Stimulated activated memory B cell treated with anti-CD40 and anti-IgM and Interleukin-4, amounts not matched to agents 10 μg/mL and 1 μg/mL and 100 μg/mL, for 72 hours (primary cell): ENCODE results near the gene C15orf39.

Experiments used
- ATAC-seq: fragments of 150-1000 bp; cut with Tn5 transposase; 2 replicates; pipeline ENCODE4 v1.10.0; 2021
- H3K27ac Mint-ChIP-seq: one replicate; pipeline ENCODE4 v1.8.0; 2022; ENCODE audit warnings: mild to moderate bottlenecking, mixed read lengths
- H3K27me3 Mint-ChIP-seq: one replicate; pipeline ENCODE4 v1.8.0; 2022; ENCODE audit warnings: mixed read lengths
- H3K36me3 Mint-ChIP-seq: one replicate; pipeline ENCODE4 v1.8.0; 2022; ENCODE audit warnings: mixed read lengths
- H3K4me1 Mint-ChIP-seq: one replicate; pipeline ENCODE4 v1.8.0; 2022; ENCODE audit warnings: mixed read lengths
- H3K4me3 Mint-ChIP-seq: one replicate; pipeline ENCODE4 v1.8.0; 2022; ENCODE audit warnings: mild to moderate bottlenecking, moderate library complexity, mixed read lengths
- H3K9me3 Mint-ChIP-seq: one replicate; pipeline ENCODE4 v1.8.0; 2022; ENCODE audit warnings: mixed read lengths

Gene C15orf39

DNA sequence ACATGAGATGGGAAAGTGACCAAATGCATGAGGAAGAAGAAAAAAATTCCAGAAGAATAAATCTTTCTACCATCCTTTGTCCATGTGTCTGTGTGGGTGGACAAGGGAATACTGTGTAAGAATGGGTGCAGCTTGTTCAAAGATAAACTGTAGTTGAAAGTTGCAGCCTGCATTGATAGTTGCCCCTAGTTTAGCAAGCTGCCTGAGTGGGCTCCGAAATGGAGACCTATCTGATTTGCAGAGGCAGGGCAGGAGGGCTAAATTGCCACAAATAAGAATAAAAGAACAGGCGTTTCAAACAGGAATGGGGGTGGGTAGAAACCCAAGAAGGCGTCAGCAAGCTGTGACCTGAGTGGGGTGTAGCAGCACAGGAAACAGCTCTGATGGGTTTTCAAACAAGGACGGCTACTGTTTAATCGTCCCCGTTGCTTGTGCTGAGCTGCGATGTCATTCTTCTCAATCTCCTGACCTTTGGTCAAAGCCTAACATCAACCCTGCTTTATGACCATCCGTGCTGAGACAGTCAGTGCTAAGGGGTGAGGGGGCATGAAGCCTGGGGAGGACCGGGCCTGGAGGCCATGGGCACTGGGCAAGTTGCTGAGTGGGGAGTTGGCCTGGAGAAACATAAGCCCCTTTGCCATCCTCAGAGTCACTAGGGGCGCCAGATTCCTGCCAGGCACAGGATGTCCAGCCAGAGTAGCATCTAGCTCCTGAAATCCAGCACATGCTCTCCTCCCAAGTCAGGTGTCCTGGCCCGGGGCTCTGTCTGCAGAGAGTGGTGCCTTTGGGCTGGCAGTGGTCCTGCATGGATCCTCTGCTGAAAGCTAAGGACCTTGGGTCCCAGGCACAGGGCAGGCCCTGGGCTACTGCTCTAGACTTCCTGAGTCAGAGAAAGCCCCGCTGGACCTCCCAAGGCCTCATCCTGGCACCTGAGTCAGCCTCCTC lies 19.2 kb upstream of the C15orf39 start:
- H3K27me3 Mint-ChIP-seq = peaks cover 67% of the 10 kb centered on the region
- H3K36me3 Mint-ChIP-seq = no peaks in the 10 kb centered on the region
- H3K4me1 Mint-ChIP-seq = peaks cover 21% of the 10 kb centered on the region
- H3K4me3 Mint-ChIP-seq = no peak overlapping the region
- H3K9me3 Mint-ChIP-seq = no peaks in the 10 kb centered on the region
- ATAC-seq = no peak
- H3K27ac Mint-ChIP-seq = no peak overlapping the region

DNA sequence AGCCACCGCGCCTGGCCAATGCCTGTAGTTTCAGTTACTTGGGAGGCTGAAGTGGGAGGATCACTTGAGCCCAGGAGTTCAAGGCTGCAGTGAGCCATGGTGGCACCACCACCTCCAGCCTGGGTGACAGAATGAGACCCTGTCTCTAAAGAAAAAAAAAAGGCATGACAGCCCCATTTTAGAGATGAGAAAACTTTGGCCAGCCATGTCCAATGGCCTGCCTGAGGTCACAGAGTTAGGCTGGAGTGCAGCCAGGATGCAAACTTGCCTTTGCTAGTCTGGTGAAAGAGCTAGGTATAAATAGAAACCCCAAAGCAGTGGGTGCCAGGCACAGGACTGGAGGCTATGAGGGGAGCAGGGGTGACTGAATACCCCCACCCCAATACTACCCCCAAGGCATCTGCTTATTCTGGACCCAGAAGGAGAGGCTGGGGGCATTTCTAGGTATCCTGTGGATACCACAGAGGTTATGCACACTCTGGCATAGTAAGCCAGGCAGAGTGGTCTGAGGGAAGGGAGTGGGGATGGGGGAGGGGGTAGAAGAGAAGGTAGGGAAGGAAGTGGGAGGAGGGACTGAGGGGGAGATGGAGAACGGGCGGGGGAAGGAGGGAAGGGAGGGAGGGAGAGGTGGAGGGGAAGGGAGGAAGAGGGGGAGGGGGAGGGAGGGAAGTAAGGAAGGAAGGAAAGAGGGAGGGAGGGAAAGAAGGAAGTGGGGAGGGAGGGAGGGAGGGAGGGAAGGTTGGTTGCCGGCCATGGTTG lies 16.2 kb upstream of the C15orf39 start:
- Mint-ChIP-seq H3K9me3 (no peaks in the 10 kb centered on the region), H3K36me3 (no peaks in the 10 kb centered on the region), H3K4me1 (peaks cover 8% of the 10 kb centered on the region), H3K27me3 (peaks cover 42% of the 10 kb centered on the region), H3K27ac (no peak overlapping the region), H3K4me3 (no peak overlapping the region)
- ATAC-seq = no peak

- no peak overlapping the region for H3K4me3 Mint-ChIP-seq
- H3K9me3 Mint-ChIP-seq = peaks cover 2% of the 10 kb centered on the region
- H3K36me3 Mint-ChIP-seq = no peaks in the 10 kb centered on the region
- peaks cover 36% of the 10 kb centered on the region for H3K27me3 Mint-ChIP-seq
- peaks cover 8% of the 10 kb centered on the region for H3K4me1 Mint-ChIP-seq
- ATAC-seq = no peak
- no peak overlapping the region for H3K27ac Mint-ChIP-seq
These were observed 15.6 kb upstream of the C15orf39 start for GRCh38 chr15:75186044-75186443.

DNA sequence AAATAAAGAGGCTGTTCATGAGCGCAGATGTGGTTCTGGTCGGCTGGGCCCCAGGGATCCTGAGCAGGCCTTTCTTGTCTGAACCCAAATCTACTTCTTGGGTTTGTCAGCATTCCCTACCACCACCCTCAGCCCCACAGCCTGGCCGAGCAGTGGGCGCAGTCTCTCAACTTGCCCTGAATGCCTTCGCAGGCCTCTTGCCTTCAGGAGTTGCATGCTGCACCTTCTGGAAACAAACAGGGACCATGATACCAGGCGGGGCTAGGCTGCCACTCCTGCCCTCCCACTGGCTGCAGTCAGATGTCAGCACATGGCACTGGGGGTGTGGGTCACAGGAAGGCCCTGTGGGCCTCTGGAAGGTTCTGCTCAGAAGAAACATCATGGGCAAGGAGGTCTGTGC lies 13.2 kb upstream of the C15orf39 start:
- Mint-ChIP-seq H3K36me3 (no peaks in the 10 kb centered on the region), H3K4me1 (peaks cover 8% of the 10 kb centered on the region), H3K27ac (no peak overlapping the region), H3K9me3 (peaks cover 2% of the 10 kb centered on the region), H3K4me3 (no peak overlapping the region), H3K27me3 (peaks cover 23% of the 10 kb centered on the region)
- ATAC-seq = no peak

- no peaks in the 10 kb centered on the region for H3K36me3 Mint-ChIP-seq
- H3K4me1 Mint-ChIP-seq = no peaks in the 10 kb centered on the region
- H3K9me3 Mint-ChIP-seq = peaks cover 2% of the 10 kb centered on the region
- H3K27me3 Mint-ChIP-seq = peaks cover 12% of the 10 kb centered on the region
- H3K27ac Mint-ChIP-seq = no peak overlapping the region
- ATAC-seq = no peak
- H3K4me3 Mint-ChIP-seq = no peak overlapping the region
These were observed 10.4 kb upstream of the C15orf39 start for GRCh38 chr15:75191235-75191634.

GRCh38 chr15:75192307-75192706 lies 9.4 kb upstream of the C15orf39 start:
- no peak overlapping the region for H3K4me3 Mint-ChIP-seq
- no peak overlapping the region for H3K27ac Mint-ChIP-seq
- H3K9me3 Mint-ChIP-seq = peaks cover 2% of the 10 kb centered on the region
- no peaks in the 10 kb centered on the region for H3K36me3 Mint-ChIP-seq
- no peaks in the 10 kb centered on the region for H3K4me1 Mint-ChIP-seq
- ATAC-seq = no peak
- peaks cover 12% of the 10 kb centered on the region for H3K27me3 Mint-ChIP-seq

GRCh38 chr15:75193272-75193671 lies 8.4 kb upstream of the C15orf39 start:
- Mint-ChIP-seq H3K36me3 (no peaks in the 10 kb centered on the region), H3K27ac (no peak overlapping the region), H3K9me3 (peaks cover 2% of the 10 kb centered on the region), H3K27me3 (peaks cover 12% of the 10 kb centered on the region), H3K4me3 (no peak overlapping the region), H3K4me1 (peaks cover 7% of the 10 kb centered on the region)
- no peak for ATAC-seq

DNA sequence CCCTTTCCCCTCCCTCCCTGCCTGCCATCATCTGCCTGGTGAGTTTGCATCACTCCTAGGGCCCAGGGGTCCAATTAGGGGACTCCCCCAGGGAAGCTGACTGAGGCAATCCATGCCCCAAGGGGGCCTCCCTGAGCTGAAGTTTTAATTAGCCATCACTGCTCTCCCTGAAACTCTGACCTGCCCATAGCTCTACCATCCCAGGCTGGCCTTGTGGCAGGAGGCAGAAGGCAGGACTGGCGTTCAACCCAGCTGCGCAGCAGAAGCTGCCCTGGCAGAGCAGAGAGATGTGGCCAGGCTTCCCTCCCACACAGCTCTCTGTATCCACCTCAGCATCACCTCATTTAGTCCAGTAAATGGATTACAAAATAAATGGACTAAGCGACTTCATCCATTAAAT lies 7.7 kb upstream of the C15orf39 start:
- Mint-ChIP-seq H3K4me3 (no peak overlapping the region), H3K9me3 (peaks cover 2% of the 10 kb centered on the region), H3K27ac (peak overlapping the region; percentile 30)

DNA sequence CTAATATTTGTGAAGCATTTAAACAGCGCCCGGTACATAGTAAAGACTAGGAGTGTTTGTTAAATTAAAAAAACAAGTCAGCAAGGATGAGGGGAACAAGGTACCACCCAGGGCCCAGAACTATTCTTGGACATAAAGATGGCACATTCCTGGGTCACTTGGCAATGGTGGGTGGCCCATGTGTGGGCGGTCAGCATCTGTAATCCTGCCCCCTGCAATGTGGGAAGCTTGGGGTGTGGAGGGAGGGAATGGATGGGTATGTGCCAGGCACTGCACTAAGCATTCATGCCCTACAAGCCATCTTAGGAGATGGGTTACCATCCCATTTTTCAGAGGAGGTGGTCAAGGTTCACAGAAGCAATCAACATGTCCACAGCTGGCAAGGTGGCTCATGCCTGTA lies 7.3 kb upstream of the C15orf39 start:
- H3K4me3 Mint-ChIP-seq = no peak overlapping the region
- peak overlapping the region; percentile 30 for H3K27ac Mint-ChIP-seq
- peaks cover 2% of the 10 kb centered on the region for H3K9me3 Mint-ChIP-seq
- ATAC-seq = no peak
- H3K36me3 Mint-ChIP-seq = no peaks in the 10 kb centered on the region
- H3K4me1 Mint-ChIP-seq = peaks cover 10% of the 10 kb centered on the region
- peaks cover 12% of the 10 kb centered on the region for H3K27me3 Mint-ChIP-seq

More for the DNA sequence above, 7.7 kb upstream of the C15orf39 start:
- ATAC-seq = no peak
- Mint-ChIP-seq H3K36me3 (no peaks in the 10 kb centered on the region), H3K27me3 (peaks cover 12% of the 10 kb centered on the region), H3K4me1 (peaks cover 10% of the 10 kb centered on the region)

GRCh38 chr15:75195122-75195765 lies 6.4 kb upstream of the C15orf39 start:
- no peaks in the 10 kb centered on the region for H3K36me3 Mint-ChIP-seq
- peaks cover 2% of the 10 kb centered on the region for H3K9me3 Mint-ChIP-seq
- H3K27me3 Mint-ChIP-seq = peaks cover 12% of the 10 kb centered on the region
- H3K4me3 Mint-ChIP-seq = no peak overlapping the region
- ATAC-seq = no peak
- H3K27ac Mint-ChIP-seq = no peak overlapping the region
- H3K4me1 Mint-ChIP-seq = peaks cover 10% of the 10 kb centered on the region

DNA sequence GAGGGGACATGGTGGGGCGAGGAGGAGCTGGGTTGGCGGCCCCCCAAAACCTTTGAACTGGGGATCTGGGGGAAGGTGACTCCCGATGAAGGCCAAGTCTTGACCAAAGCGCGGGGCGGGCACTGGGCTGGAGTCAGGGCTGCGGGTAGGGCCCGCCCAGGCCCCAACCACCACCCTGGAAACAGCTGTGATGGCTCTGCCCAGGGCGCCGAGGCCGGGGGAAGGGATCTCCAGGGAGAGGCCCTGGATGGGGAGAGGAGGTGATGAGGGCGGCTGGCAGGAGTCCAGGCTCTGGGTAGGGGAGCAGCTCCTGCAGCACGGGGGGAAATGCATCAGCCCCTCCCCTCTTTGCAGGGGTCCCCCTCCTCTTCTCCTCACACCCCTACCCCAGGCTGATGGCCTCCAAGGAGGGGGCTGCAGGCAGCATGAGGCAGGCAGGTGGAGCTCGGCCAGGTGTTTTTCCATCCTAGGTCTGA lies 5.9 kb upstream of the C15orf39 start:
- Mint-ChIP-seq H3K9me3 (peaks cover under 1% of the 10 kb centered on the region), H3K4me1 (peaks cover 14% of the 10 kb centered on the region), H3K4me3 (no peak overlapping the region), H3K36me3 (no peaks in the 10 kb centered on the region), H3K27me3 (peaks cover 12% of the 10 kb centered on the region), H3K27ac (no peak overlapping the region)
- ATAC-seq = no peak

GRCh38 chr15:75197062-75197630 lies 4.5 kb upstream of the C15orf39 start:
- ATAC-seq = no peak
- H3K27me3 Mint-ChIP-seq = peaks cover 3% of the 10 kb centered on the region

GRCh38 chr15:75198560-75199356 lies 2.9 kb upstream of the C15orf39 start:
- ATAC-seq = no peak
- Mint-ChIP-seq H3K27ac (peak overlapping the region; percentile 33), H3K4me3 (no peak overlapping the region), H3K9me3 (no peaks in the 10 kb centered on the region), H3K4me1 (peaks cover 29% of the 10 kb centered on the region), H3K27me3 (no peaks in the 10 kb centered on the region), H3K36me3 (no peaks in the 10 kb centered on the region)

More at GRCh38 chr15:75197062-75197630, 4.5 kb upstream of the C15orf39 start:
- Mint-ChIP-seq H3K27ac (no peak overlapping the region), H3K4me3 (no peak overlapping the region), H3K9me3 (no peaks in the 10 kb centered on the region), H3K36me3 (no peaks in the 10 kb centered on the region), H3K4me1 (peaks cover 21% of the 10 kb centered on the region)

- no peak overlapping the region for H3K4me3 Mint-ChIP-seq
- no peaks in the 10 kb centered on the region for H3K27me3 Mint-ChIP-seq
- H3K4me1 Mint-ChIP-seq = peaks cover 36% of the 10 kb centered on the region
- no peaks in the 10 kb centered on the region for H3K9me3 Mint-ChIP-seq
- no peaks in the 10 kb centered on the region for H3K36me3 Mint-ChIP-seq
- no peak for ATAC-seq
- peak overlapping the region; percentile 33 for H3K27ac Mint-ChIP-seq
These were observed 2.2 kb upstream of the C15orf39 start for GRCh38 chr15:75199357-75199940.
